HG02840 (cell line): ENCODE results near the gene UBE2N.
A peak's percentile ranks its signal among the peaks of the same experiment; 100 is the strongest.

Source experiments
- ATAC-seq: cut with Tn5 transposase; IDR thresholded peaks from one replicate; pipeline ENCODE4 v1.9.1; 2021; ENCODE audit warnings: mild to moderate bottlenecking, moderate library complexity, moderate number of reproducible peaks; ENCODE audit not compliant: unreplicated experiment, low FRiP score

Gene UBE2N

DNA sequence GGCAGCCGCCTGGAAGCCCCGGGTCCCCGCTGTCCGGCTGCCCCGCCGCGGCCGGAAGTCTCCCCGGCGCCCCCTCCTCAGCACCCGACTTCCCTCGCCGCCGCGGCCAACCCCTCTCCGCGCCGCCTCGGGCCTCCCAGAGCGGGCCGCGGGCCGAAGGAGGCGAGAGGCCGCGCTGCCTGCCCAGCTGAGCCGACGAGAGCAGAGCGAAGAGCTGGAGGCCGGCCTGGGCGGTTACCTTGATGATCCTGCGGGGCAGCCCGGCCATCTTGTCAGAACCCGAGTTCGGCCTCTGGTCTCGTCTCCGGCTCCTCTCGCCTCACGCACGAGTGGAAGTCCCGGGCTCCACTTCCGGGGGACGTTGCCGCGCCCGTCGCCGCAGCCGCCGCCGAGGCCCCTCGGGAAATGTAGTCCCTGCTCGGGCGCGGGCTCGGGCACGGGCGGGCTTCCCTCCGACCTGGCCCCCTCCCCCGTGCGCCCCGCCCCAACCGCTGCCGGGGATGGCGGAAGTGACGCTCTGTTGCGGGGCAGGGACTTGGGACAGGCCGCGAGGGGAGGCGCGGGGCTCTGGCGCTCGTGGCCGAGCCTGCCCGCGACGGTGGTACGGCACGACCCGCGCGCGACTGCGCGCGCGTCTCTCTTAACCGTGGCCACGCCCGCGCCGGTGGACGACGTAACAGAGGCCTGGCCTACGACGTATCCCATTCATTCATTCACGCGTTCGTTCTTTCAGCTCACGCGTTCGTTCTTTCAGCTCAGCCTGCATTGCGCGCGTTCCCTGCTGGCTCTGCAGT lies at the start of gene UBE2N:
TSS of gene UBE2N (minus strand) at position 331 of the 794 bp plus-strand sequence. CDS start at position 268, 63 bp downstream.
- peak; percentile 84 for ATAC-seq

DNA sequence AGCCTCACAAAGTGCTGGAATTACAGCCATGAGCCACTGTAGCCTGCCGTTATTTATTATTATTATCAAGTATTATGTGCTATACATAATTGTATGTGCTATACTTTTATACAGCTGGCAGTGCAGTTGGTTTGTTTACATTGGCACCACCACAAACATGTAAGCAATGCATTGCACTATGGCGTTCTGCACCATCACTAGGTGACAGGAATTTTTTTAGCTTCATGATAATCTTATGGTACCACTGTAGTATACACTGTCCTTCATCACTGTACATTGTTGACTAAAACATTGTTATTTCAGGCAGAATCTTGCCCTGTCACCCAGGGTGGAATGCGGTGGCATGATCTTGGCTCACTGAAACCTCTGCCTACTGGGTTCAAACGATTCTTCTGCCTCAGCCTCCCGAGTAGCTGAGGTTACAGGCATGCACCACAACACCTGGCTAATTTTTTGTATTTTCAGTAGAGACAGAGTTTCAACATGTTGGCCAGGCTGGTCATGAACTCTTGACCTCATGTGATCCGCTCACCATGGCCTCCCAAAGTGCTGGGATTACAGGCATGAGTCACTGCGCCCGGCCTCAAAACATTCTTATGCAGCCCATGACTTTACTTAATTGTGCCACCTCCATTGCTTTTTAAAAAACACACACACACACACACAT lies 42.7 kb upstream of the UBE2N start:
- no peak for ATAC-seq

GRCh38 chr12:93483151-93483807 lies 41.5 kb upstream of the UBE2N start:
- ATAC-seq: no peak

- no peak for ATAC-seq
Observed at GRCh38 chr12:93482721-93483120, 41.0 kb upstream of the UBE2N start.

DNA sequence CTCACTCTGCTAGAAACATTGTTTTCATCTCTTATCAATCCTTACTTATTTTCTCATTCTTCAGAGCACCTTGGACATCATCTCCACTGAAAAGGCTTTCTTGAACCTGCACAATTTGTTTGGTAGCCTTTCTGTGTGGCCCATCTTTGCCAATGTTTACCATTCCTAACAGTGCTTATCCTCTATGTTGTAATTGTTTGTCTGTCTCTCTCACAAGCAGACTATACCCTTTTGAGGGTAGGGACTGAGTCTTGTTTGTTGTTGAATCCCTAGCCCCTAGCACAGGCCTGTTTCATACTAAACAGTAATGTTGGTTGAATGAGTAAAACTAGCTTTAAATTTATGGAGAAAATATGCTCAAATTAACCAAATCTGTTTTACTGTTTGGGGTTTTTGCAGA lies 34.8 kb upstream of the UBE2N start:
- no peak for ATAC-seq

GRCh38 chr12:93469386-93469785 lies 27.6 kb upstream of the UBE2N start:
- ATAC-seq: no peak

GRCh38 chr12:93468008-93468371 lies 26.2 kb upstream of the UBE2N start:
- ATAC-seq: peak; percentile 16

GRCh38 chr12:93467351-93468007 lies 25.7 kb upstream of the UBE2N start, which contains the start of gene MRPL42:
TSS of gene MRPL42 (plus strand) at chr12:93467514. CDS start at chr12:93469286, 1,772 bp downstream.
- peak; percentile 90 for ATAC-seq

GRCh38 chr12:93466625-93467350 lies 25.0 kb upstream of the UBE2N start:
- ATAC-seq: no peak

DNA sequence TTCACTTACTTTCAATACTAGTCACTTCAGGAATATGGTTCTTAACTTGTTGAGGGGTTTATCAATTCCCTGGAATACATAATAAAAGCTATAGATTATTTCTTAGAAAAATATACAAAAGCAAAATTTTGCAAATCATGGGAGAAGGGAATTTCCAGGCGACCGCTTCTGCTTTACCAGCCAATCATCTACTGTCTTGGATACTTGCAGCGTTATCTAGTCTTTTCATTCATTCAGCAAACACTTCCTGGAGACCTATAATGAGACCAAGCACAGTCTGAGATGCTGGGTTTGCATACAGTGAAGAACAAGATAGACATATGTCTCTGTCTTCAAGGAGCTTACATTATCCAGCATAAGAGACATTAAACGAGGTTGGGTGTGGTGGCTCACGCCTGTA lies 24.1 kb upstream of the UBE2N start:
- no peak for ATAC-seq

DNA sequence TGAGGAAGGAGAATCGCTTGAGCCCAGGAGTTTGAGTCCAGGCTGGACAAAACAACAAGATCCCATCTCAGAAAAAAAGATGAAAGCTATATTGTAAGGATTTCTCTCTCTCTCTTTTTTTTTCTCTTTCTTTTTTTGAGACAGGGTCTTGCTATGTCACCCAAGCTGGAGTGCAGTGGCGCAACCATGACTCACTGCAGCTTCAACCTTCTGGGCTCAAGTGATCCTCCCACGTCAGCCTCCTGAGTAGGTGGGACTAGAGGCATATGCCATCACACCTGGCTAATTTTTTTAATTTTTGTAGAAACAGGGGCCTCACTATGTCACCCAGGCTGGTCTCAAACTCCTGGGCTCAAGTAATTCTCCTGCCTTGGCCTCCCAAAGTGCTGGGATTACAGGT lies 19.8 kb upstream of the UBE2N start:
- ATAC-seq: no peak

DNA sequence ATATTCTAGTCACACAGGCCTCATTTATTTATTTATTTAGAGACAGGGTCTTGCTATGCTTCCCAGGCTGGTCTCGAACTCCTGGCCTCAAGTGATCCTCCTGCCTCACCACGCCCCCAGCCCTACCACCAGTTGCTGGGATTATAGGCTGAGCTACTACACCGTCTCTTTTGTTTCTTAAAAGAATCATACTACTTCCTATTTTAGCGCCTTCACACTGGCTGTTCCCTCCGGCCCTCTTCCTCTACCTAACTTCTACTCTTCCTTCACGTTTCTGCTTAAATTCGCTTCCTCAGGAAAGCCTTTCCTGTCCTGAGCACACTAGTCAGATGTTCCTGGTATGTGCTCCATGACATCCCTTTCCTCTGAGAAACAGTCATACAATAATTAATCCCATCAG lies 19.2 kb upstream of the UBE2N start:
- no peak for ATAC-seq

- ATAC-seq: no peak
Observed at GRCh38 chr12:93460003-93460402, 18.3 kb upstream of the UBE2N start.

GRCh38 chr12:93459097-93459496 lies 17.4 kb upstream of the UBE2N start:
- ATAC-seq: no peak

GRCh38 chr12:93456077-93456476 lies 14.3 kb upstream of the UBE2N start:
- no peak for ATAC-seq

DNA sequence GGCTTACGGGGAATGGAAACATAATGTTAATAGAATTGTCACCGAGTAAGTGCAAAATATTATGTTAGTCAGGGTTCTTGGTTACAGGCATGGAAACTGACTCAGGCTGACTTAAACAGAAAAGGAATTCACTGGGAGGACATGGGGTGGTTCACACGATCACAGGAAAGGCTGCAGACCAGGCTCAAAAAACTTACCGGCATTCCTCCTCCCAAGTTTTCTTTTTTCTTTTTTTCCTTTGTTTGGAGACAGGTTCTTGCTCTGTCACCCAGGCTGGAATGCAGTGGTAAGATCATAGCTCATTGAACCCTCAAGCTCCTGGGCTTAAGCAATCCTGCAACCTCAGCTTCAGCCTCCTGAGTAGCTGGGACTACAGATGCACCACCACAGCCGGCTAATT lies 11.9 kb upstream of the UBE2N start:
- ATAC-seq: no peak

- ATAC-seq: no peak
Observed at GRCh38 chr12:93451423-93452158, 9.8 kb upstream of the UBE2N start.

DNA sequence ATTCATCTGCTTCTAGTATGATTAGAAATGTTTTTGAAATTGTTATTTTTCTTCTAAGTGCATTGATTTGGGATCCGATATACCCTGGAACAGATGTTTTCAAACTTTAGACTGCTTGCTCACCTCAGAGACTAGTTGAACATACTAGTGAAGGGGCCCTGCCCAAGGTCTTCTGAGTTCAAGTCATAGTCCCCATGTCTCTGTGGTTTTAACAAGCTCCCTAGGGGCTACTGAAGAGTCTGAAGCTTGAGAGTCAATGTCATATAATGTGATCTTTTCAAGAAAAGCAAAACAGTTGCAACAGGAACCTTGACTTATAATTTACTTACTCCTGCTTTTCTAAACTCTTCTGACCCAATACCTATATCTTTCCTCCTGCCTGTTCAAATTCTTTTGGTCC lies 7.5 kb upstream of the UBE2N start:
- peak; percentile 79 for ATAC-seq

DNA sequence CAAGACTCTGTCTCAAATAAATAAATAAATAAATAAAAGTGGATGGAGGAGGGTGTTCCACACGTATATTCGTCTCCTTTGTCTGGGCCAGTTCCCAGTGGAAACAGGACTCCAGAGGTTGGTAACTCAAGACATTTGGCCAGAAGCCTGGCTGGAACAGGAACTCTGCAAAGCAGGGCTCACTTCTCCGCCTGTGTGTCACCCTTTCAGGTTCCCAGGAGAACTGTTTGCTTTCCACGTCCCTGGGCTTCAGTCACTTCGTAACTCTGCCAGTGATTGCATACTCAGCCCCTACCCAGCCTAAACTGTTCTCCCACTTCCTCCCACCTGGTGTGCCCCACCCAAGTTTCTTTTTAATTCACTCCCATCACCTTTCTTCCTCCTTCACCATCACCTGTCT lies 7.0 kb upstream of the UBE2N start:
- peak; percentile 19 for ATAC-seq
